Upper lobe of left lung (tissue), 6 donors: ENCODE measurements around the gene FAM20B. TPM values are rescaled to one million over a fixed set of nuclear protein-coding genes. Genes with fewer than 3 reads are reported as not detected.

ENCODE experiments used
- ATAC-seq, 2 donors: fragments of 200-7000 bp; cut with Tn5 transposase; one replicate each; pipeline ENCODE4 v1.9.1; 2022; ENCODE audit warnings: mild to moderate bottlenecking in 2 of 2, moderate library complexity in 2 of 2; ENCODE audit not compliant: low FRiP score in 2 of 2
- DNase-seq, 2 donors: peaks; one replicate each; pipeline ENCODE4 v3.0.0-alpha.2; 2019 to 2020
- H3K27ac ChIP-seq, 4 donors: fragments of 200-600 bp; sonication (generic); one replicate each; pipeline ENCODE4 v1.5.1; 2016 to 2019
- H3K27me3 ChIP-seq, 4 donors: fragments of 200-600 bp; sonication (generic); one replicate each; pipeline ENCODE4 v1.5.1; 2017 to 2019
- H3K36me3 ChIP-seq, 4 donors: fragments of 200-600 bp; sonication (generic); one replicate each; pipeline ENCODE4 v1.5.1; 2016 to 2019
- H3K4me1 ChIP-seq, 4 donors: fragments of 200-600 bp; sonication (generic); one replicate each; pipeline ENCODE4 v1.5.1; 2018 to 2019
- H3K4me3 ChIP-seq, 4 donors: fragments of 200-600 bp; sonication (generic); one replicate each; pipeline ENCODE4 v1.5.1; 2017 to 2019; ENCODE audit warnings: mild to moderate bottlenecking in 2 of 4, moderate library complexity in 1 of 4
- H3K9me3 ChIP-seq, 4 donors: fragments of 200-600 bp; sonication (generic); one replicate each; pipeline ENCODE4 v1.5.1; 2018 to 2019
- EP300 ChIP-seq, 4 donors: sonication (generic); formaldehyde crosslinking; IDR thresholded peaks; one replicate each; pipeline ENCODE4 v1.5.1; 2017; ENCODE audit warnings: antibody characterized with exemption in 4 of 4, control low read depth in 2 of 4
- POLR2A ChIP-seq, 4 donors: fragments of 450-650 bp; IDR thresholded peaks; one replicate each; pipeline ENCODE4 v1.5.1; 2016 to 2017; ENCODE audit warnings: antibody characterized with exemption in 4 of 4, mild to moderate bottlenecking in 2 of 4
- POLR2AphosphoS5 ChIP-seq, 2 donors: sonication (generic); formaldehyde crosslinking; IDR thresholded peaks; one replicate each; pipeline ENCODE4 v1.5.1; 2017; ENCODE audit warnings: antibody characterized with exemption in 2 of 2
- WGBS, 2 donors: methylation state at CpG; one replicate each; pipeline ENCODE4 v1.1.5; 2017 to 2018; 5-methylcytosine and 5-hydroxymethylcytosine counted together
- total RNA-seq, 6 donors: library from RNA; depleted of rRNA in 4 of 6; stranded (reverse); fragments of >200 nt in 4 of 6; gene quantifications; one replicate each; pipeline versions ENCODE4 v1.1.0 to v1.2.1, GENCODE V29; 2016 to 2021
- TF ChIP-seq, protein P1 (sequence below), 6 experiments: fragments of 450-650 bp in 4 of 6; fragments of 200-600 bp in 2 of 6; sonication (generic) in 2 of 6; IDR thresholded peaks; one replicate each; pipeline ENCODE4 v1.5.1; 2016 to 2019; ENCODE audit warnings: antibody characterized with exemption in 6 of 6
- donor health status: DM: no; HTN: no; CAD: no; lungs with moderate emphysema.
- donor health status: DM: no; HTN: yes; CAD: no; lungs with severe emphysema.

FAM20B gene
- total RNA-seq, 6 donors from 2014 or later = 7.3 to 41.7 (median 24.9) TPM

- WGBS, 2 donors = 46 to 51% methylated on average over 3 of the region's 3 CpGs
- Histone ChIP-seq H3K27ac (peak overlapping the region; percentile 36 to 61 (median 56)), H3K36me3 (no peaks in the 10 kb centered on the region), H3K4me3 (no peak overlapping the region), H3K9me3 (no peaks in the 10 kb centered on the region), H3K4me1 (peaks cover 9 to 20% (median 18%) of the 10 kb centered on the region in 4 donors), H3K27me3 (no peaks in the 10 kb centered on the region)
- ATAC-seq (no peak), DNase-seq (no peak)
- TF ChIP-seq, protein P1, sequence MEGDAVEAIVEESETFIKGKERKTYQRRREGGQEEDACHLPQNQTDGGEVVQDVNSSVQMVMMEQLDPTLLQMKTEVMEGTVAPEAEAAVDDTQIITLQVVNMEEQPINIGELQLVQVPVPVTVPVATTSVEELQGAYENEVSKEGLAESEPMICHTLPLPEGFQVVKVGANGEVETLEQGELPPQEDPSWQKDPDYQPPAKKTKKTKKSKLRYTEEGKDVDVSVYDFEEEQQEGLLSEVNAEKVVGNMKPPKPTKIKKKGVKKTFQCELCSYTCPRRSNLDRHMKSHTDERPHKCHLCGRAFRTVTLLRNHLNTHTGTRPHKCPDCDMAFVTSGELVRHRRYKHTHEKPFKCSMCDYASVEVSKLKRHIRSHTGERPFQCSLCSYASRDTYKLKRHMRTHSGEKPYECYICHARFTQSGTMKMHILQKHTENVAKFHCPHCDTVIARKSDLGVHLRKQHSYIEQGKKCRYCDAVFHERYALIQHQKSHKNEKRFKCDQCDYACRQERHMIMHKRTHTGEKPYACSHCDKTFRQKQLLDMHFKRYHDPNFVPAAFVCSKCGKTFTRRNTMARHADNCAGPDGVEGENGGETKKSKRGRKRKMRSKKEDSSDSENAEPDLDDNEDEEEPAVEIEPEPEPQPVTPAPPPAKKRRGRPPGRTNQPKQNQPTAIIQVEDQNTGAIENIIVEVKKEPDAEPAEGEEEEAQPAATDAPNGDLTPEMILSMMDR (IDR thresholded peaks at IDR 0.05) = no peak
Observed at GRCh38 chr1:179017383-179018326, 8.0 kb upstream of the FAM20B start.

GRCh38 chr1:179021873-179022272, 3.8 kb upstream of the FAM20B start:
- Histone ChIP-seq H3K4me3 (no peak overlapping the region), H3K4me1 (peaks cover 9 to 19% (median 17%) of the 10 kb centered on the region in 4 donors), H3K27me3 (no peaks in the 10 kb centered on the region), H3K27ac (no peak overlapping the region), H3K36me3 (no peaks in the 10 kb centered on the region), H3K9me3 (no peaks in the 10 kb centered on the region)
- DNase-seq (peak in 1 of 2 donors; percentile 50), ATAC-seq (no peak)
- 41 to 51% methylated on average over 6 of the region's 6 CpGs for WGBS, 2 donors
- TF ChIP-seq EP300 (IDR thresholded peaks at IDR 0.05) (no peak), POLR2AphosphoS5 (IDR thresholded peaks at IDR 0.05) (no peak), POLR2A (IDR thresholded peaks at IDR 0.05) (no peak)
- TF ChIP-seq, protein P1 (IDR thresholded peaks at IDR 0.05) = no peak

DNA sequence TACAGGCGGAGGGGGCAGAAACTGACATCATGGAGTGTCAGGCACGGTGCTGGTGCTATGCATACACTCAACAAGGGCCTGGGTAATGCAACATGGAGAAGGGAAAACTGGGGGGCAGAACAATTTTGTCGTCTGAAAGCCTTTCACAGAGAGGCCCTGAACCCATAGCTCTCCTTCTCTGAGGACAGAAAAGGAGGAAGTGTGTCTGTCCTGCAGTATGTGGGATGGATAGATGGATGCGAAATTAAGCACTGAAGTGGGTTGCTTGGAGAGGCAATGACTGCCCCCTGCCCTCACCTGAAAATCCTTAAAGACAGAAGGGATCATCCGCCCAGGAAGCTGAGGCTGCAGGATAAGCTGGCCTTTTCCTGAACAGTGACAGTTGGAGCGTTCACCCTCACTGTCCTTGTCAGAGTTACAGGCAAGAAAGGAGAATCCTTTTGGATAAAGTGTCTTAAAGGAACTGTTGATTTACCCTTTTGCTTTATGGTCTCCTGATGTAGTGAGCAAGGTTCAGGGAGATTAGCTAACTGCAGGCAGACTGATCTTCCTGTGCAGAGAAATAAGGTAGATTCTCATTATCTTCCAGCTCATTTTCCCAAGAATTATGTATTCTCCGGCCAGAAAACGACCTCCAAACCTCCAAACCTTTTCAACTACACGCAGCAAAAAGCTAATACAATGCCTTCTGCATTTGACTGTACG, 1.6 kb upstream of the FAM20B start:
- Histone ChIP-seq H3K36me3 (no peaks in the 10 kb centered on the region), H3K4me1 (peaks cover 6 to 19% (median 16%) of the 10 kb centered on the region in 4 donors), H3K4me3 (no peak overlapping the region), H3K9me3 (no peaks in the 10 kb centered on the region), H3K27me3 (no peaks in the 10 kb centered on the region), H3K27ac (no peak overlapping the region)
- DNase-seq (no peak), ATAC-seq (no peak)
- WGBS, 2 donors = 70 to 77% methylated on average over 10 of the region's 10 CpGs
- TF ChIP-seq POLR2AphosphoS5 (IDR thresholded peaks at IDR 0.05) (no peak), EP300 (IDR thresholded peaks at IDR 0.05) (no peak), POLR2A (IDR thresholded peaks at IDR 0.05) (no peak)
- TF ChIP-seq, protein P1 (IDR thresholded peaks at IDR 0.05) = no peak

DNA sequence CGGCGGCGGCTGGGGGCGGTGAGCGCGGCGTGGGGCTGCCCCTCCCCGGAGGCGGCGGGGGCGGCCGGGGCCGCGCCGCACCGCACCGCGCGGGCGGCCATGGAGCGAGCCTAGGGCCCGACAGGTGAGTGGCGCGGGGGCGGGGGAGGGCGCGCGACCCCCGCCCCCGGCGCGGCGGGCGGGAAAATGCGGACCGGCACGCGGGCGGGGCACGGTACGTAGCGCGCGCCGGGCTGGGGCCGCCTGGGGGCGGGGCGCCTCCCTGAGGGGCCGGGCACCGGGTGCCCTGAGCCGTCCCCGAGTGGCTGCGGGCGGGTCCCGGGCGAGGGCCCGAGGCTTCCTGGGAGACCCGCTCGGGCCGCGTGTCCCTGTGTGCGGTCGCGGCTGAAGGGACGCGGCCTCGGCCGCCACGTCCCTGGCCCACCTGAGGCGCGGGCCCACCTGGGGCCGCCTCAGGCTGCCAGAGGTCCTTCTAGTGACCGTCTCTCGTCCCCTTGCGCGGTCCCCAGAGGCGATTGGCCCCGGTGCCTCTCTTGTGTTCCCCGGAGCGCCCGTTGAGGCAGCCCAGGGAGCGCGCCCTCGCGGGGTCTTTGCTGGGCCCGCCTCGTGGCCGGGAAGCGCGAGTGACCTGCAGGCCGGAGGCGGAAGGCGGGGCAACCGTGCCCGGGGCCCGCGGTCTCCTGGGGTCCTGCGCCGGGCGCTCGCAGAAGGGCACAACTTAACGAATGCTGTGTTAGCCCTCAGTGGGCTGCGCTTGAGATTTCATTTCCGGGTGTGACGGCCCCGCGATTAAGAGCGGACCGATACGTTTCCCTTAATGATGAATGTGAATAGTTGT, 500 bp downstream of the FAM20B start:
- Histone ChIP-seq H3K4me1 (peaks cover 6 to 31% (median 22%) of the 10 kb centered on the region in 4 donors), H3K27ac (peak overlapping the region; percentile 93 to 99 (median 98)), H3K36me3 (no peaks in the 10 kb centered on the region), H3K9me3 (no peaks in the 10 kb centered on the region), H3K27me3 (no peaks in the 10 kb centered on the region), H3K4me3 (peak overlapping the region; percentile 93 to 98 (median 94))
- WGBS, 2 donors = 0 to 1% methylated on average over 5 to 28 of the region's 110 CpGs
- peak; percentile 88 to 91 for ATAC-seq
- TF ChIP-seq POLR2A (IDR thresholded peaks at IDR 0.05) = peak in 3 of 4 donors; percentile 68 to 93 (median 83)
- no peak for TF ChIP-seq EP300 (IDR thresholded peaks at IDR 0.05)
- TF ChIP-seq, protein P1 (IDR thresholded peaks at IDR 0.05) = peak in 3 of 6 experiments; percentile 18 to 38 (median 23)
- peak; percentile 48 to 49 for TF ChIP-seq POLR2AphosphoS5 (IDR thresholded peaks at IDR 0.05)
- DNase-seq = peak; percentile 88 to 97
